Peyer's patch (tissue), 4 donors: ENCODE data around the gene RNASEL. TPM values are rescaled to one million over a fixed set of nuclear protein-coding genes. Genes with fewer than 3 reads are reported as not detected.

ENCODE experiments used
- DNase-seq, 3 donors: peaks; one replicate each; pipeline ENCODE4 v3.0.0-alpha.2; 2017 to 2019
- H3K27ac ChIP-seq, 4 donors: fragments of 200-600 bp; sonication (generic); one replicate each; pipeline ENCODE4 v1.5.1; 2016 to 2019
- H3K27me3 ChIP-seq, 2 donors: fragments of 200-600 bp; sonication (generic); one replicate each; pipeline ENCODE4 v1.5.1; 2019
- H3K36me3 ChIP-seq, 3 donors: fragments of 200-600 bp; sonication (generic); one replicate each; pipeline ENCODE4 v1.5.1; 2016 to 2019
- H3K4me1 ChIP-seq, 4 donors: fragments of 200-600 bp; sonication (generic); one replicate each; pipeline ENCODE4 v1.5.1; 2016 to 2019
- H3K4me3 ChIP-seq, 4 donors: fragments of 200-600 bp; sonication (generic); 1 replicate in 3 of 4; 2 replicates in 1 of 4; pipeline ENCODE4 v1.5.1; 2016 to 2019; ENCODE audit warnings: mild to moderate bottlenecking in 1 of 4
- H3K9me3 ChIP-seq, 4 donors: fragments of 200-600 bp; sonication (generic); one replicate each; pipeline ENCODE4 v1.5.1; 2016 to 2019; ENCODE audit warnings: mild to moderate bottlenecking in 1 of 4
- POLR2A ChIP-seq, 2 donors: fragments of 450-650 bp; IDR thresholded peaks; one replicate each; pipeline ENCODE4 v1.5.1; 2017; ENCODE audit warnings: antibody characterized with exemption in 2 of 2, mild to moderate bottlenecking in 2 of 2, moderate library complexity in 2 of 2
- total RNA-seq, 4 donors: library from RNA; depleted of rRNA; stranded (reverse); fragments of >200 nt; gene quantifications; one replicate each; pipeline ENCODE4 v1.1.0, GENCODE V29; 2016
- TF ChIP-seq, protein P1 (sequence below), 6 experiments: fragments of 450-650 bp in 4 of 6; fragments of 200-600 bp in 2 of 6; sonication (generic) in 1 of 6; IDR thresholded peaks; one replicate each; pipeline ENCODE4 v1.5.1; 2017 to 2019; ENCODE audit warnings: antibody characterized with exemption in 6 of 6, mild to moderate bottlenecking in 3 of 6, moderate library complexity in 1 of 6

Gene RNASEL
- total RNA-seq, 4 donors from 2014 or later = 12.4 to 15.0 (median 13.3) TPM

DNA sequence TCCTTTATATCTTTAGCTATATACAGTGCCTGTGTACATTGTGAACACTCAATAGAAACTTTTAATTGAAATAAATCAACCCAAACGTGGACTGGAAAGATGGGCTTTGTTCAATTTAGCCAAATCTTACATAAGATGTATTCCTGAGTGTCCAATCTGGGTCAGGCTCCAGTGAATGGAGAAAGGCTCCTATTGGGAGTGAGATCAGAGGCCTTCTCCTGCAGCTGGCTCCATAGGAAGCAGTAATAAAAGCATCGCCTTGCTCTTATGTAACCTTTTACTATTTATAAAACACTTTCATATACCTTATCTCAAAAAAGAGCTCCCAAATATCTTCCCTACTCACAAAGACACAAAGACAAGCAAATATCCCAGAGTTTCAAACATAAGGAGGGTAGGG lies 40.0 kb upstream of the RNASEL start:
- no peak for DNase-seq
- H3K9me3 ChIP-seq = no peaks in the 10 kb centered on the region
- no peaks in the 10 kb centered on the region for H3K27me3 ChIP-seq
- H3K36me3 ChIP-seq = no peaks in the 10 kb centered on the region
- TF ChIP-seq, protein P1, sequence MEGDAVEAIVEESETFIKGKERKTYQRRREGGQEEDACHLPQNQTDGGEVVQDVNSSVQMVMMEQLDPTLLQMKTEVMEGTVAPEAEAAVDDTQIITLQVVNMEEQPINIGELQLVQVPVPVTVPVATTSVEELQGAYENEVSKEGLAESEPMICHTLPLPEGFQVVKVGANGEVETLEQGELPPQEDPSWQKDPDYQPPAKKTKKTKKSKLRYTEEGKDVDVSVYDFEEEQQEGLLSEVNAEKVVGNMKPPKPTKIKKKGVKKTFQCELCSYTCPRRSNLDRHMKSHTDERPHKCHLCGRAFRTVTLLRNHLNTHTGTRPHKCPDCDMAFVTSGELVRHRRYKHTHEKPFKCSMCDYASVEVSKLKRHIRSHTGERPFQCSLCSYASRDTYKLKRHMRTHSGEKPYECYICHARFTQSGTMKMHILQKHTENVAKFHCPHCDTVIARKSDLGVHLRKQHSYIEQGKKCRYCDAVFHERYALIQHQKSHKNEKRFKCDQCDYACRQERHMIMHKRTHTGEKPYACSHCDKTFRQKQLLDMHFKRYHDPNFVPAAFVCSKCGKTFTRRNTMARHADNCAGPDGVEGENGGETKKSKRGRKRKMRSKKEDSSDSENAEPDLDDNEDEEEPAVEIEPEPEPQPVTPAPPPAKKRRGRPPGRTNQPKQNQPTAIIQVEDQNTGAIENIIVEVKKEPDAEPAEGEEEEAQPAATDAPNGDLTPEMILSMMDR (IDR thresholded peaks at IDR 0.05) = no peak
- no peak for TF ChIP-seq POLR2A (IDR thresholded peaks at IDR 0.05)
- H3K4me1 ChIP-seq = peaks cover 0 to 5% (median 0%) of the 10 kb centered on the region in 4 donors
- no peak overlapping the region for H3K27ac ChIP-seq
- no peak overlapping the region for H3K4me3 ChIP-seq

DNA sequence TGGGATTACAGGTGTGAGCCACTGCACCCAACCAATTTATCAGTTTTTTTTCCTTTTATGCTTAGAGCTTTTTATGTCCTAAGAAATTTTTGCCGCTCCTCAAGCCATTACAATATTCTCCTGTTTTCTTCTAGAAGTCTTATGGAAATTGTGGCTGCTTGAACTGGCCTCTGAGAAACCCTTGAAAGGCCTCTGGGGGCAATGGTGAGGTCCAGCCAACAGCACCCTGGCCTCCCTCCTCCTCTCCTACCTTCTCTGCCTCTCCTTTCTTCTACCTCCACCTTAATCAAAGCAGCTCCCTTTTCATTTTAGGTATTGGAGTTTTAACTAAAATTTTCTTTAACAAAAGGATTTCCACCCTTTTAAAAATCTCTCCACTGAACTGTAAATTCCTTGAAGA lies 39.6 kb upstream of the RNASEL start:
- no peak overlapping the region for H3K4me3 ChIP-seq
- H3K36me3 ChIP-seq = no peaks in the 10 kb centered on the region
- no peak overlapping the region for H3K27ac ChIP-seq
- H3K9me3 ChIP-seq = no peaks in the 10 kb centered on the region
- H3K4me1 ChIP-seq = peaks cover 0 to 5% (median 0%) of the 10 kb centered on the region in 4 donors
- H3K27me3 ChIP-seq = no peaks in the 10 kb centered on the region
- TF ChIP-seq, protein P1 (IDR thresholded peaks at IDR 0.05) = no peak
- no peak for TF ChIP-seq POLR2A (IDR thresholded peaks at IDR 0.05)
- no peak for DNase-seq

DNA sequence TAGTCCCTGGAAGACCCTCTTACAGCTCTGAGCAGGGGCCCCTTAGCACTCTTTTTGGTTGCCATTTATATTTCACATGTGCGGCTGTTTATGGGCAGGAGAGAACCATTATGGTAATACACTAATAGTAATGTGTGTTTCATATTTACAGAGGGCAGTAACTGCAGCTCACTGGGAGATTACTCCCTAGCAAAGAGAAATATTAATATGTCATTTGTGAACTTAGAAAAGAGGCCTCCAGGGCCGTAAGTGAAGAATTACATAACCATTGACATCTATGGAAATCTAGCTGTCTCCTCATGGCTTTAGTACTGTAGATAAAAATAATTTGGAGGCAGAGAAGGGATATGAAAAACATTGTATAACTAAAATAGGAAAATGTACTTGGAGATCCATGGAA lies 38.6 kb upstream of the RNASEL start:
- H3K4me3 ChIP-seq = no peak overlapping the region
- DNase-seq = no peak
- no peaks in the 10 kb centered on the region for H3K36me3 ChIP-seq
- H3K27ac ChIP-seq = no peak overlapping the region
- H3K9me3 ChIP-seq = no peaks in the 10 kb centered on the region
- no peaks in the 10 kb centered on the region for H3K27me3 ChIP-seq
- no peak for TF ChIP-seq POLR2A (IDR thresholded peaks at IDR 0.05)
- TF ChIP-seq, protein P1 (IDR thresholded peaks at IDR 0.05) = no peak
- H3K4me1 ChIP-seq = no peaks in the 10 kb centered on the region

DNA sequence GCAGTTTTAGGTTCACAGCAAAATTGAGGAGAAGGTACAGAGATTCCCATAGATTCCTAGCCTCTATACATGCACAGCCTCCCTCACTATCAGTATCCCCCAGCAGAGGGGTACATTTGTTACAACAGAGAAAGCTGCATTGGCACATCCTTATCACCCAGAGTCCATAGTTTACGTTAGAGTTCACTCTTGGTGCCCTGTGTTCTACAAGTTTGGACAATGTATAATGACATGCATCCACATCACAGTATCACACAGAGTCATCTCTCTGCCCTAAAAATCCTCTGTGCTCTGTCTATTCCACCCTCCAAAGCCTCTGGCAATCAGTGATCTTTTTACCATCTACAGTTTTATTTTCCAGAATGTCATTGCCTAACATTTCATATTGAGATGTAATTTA lies 37.5 kb upstream of the RNASEL start:
- H3K27me3 ChIP-seq = no peaks in the 10 kb centered on the region
- TF ChIP-seq POLR2A (IDR thresholded peaks at IDR 0.05) = no peak
- TF ChIP-seq, protein P1 (IDR thresholded peaks at IDR 0.05) = no peak
- H3K36me3 ChIP-seq = no peaks in the 10 kb centered on the region
- H3K4me1 ChIP-seq = no peaks in the 10 kb centered on the region
- no peak overlapping the region for H3K27ac ChIP-seq
- H3K9me3 ChIP-seq = no peaks in the 10 kb centered on the region
- no peak for DNase-seq
- H3K4me3 ChIP-seq = no peak overlapping the region

DNA sequence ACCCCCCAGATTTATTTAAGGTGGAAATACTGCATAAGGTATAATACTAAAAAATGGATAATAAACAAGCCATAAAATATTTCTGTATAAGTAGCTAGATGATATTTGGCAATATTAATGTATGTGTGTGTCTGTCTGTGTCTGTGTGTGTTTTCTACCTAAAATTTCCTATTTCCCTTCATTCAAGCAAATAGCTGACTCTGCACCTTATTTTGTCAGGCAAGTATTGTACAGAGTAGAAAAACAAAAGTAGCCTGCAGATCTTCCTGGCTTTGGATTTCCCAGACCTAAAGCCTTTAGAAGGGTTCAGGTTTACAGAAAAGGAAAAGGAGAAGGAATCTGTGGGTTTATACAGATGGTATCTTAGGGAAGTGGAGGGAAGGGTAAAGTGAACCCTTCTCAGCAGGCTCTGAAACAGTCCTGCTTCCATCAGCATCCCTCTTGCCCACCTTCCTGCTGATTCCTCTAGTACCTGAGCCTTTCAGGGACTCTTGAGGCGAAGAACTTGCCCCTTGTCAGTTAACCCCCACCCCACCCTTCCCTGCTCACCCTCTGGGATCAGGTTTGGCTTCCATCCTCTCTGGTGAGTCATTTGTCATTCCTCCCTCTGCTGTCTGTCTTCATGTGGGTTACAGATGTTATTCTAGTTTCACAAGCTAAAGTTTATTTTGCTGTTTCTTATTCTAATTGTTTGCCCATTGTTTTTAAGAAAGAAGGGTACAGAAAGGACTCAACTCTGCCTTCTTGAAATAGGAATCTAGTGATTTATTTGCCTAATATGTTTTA lies 36.9 kb upstream of the RNASEL start:
- Histone ChIP-seq H3K4me3 (no peak overlapping the region), H3K36me3 (no peaks in the 10 kb centered on the region), H3K9me3 (no peaks in the 10 kb centered on the region), H3K27me3 (no peaks in the 10 kb centered on the region), H3K4me1 (no peaks in the 10 kb centered on the region), H3K27ac (no peak overlapping the region)
- TF ChIP-seq POLR2A (IDR thresholded peaks at IDR 0.05) = no peak
- no peak for DNase-seq

DNA sequence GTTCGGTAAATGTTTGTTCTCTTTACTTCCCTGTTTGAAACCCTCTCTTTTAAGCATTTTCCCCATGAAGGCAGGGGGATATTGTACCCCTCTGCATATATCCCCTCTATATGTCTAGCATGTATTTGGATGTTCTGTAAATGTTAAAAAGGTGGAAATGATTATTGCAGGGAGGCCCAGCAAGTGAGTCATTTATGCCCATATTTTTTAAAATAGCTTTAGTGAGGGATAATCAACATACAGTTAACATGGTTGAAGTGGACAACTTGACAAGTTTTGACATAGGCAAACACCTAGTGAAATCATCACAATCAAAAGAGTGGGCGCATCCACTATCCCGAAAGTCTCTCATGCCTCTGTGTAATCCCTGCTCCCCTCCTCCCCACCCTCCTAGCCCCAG lies 36.0 kb upstream of the RNASEL start:
- TF ChIP-seq, protein P1 (IDR thresholded peaks at IDR 0.05) = no peak
- TF ChIP-seq POLR2A (IDR thresholded peaks at IDR 0.05) = no peak
- no peaks in the 10 kb centered on the region for H3K4me1 ChIP-seq
- no peaks in the 10 kb centered on the region for H3K27me3 ChIP-seq
- no peak overlapping the region for H3K4me3 ChIP-seq
- DNase-seq = no peak
- no peaks in the 10 kb centered on the region for H3K36me3 ChIP-seq
- H3K27ac ChIP-seq = no peak overlapping the region
- H3K9me3 ChIP-seq = no peaks in the 10 kb centered on the region
